BLaER1 treated with 17β-estradiol and CSF1 and Interleukin-3, amounts not matched to agents 10 nM and 100 nM (cell line): ENCODE results near the gene ITFG1.
"Not testable (repeated sequence)": the region's sequence is repeated elsewhere in the genome, so short reads cannot be mapped to it uniquely, and the experiment has no call there.

Source experiments
- H3K27ac ChIP-seq, 11 experiments: shearing (Covaris generic); formaldehyde crosslinking; 2 replicates each; pipeline ENCODE4 v1.8.1; 2022
- H3K27me3 ChIP-seq, 11 experiments: shearing (Covaris generic); formaldehyde crosslinking; 2 replicates each; pipeline ENCODE4 v1.8.1; 2022
- H3K36me3 ChIP-seq, 11 experiments: shearing (Covaris generic); formaldehyde crosslinking; 2 replicates each; pipeline ENCODE4 v1.8.1; 2022
- H3K4me1 ChIP-seq, 10 experiments: shearing (Covaris generic); formaldehyde crosslinking; 2 replicates each; pipeline ENCODE4 v1.8.1; 2022
- H3K4me2 ChIP-seq, 11 experiments: shearing (Covaris generic); formaldehyde crosslinking; 2 replicates each; pipeline ENCODE4 v1.8.1; 2022
- H3K4me3 ChIP-seq, 10 experiments: shearing (Covaris generic); formaldehyde crosslinking; 2 replicates each; pipeline ENCODE4 v1.8.1; 2022
- H3K9ac ChIP-seq, 11 experiments: shearing (Covaris generic); formaldehyde crosslinking; 2 replicates each; pipeline ENCODE4 v1.8.1; 2022
- H3K9me3 ChIP-seq, 11 experiments: shearing (Covaris generic); formaldehyde crosslinking; replicated peaks in 1 of 11; 2 replicates each; pipeline ENCODE4 v1.8.1; 2022
- H4K20me1 ChIP-seq, 11 experiments: shearing (Covaris generic); formaldehyde crosslinking; 2 replicates each; pipeline ENCODE4 v1.8.1; 2022
- Cebpa-rat ChIP-seq, 11 experiments: shearing (Covaris generic); IDR thresholded peaks; 2 replicates each; pipeline ENCODE4 v1.8.1; 2022

ITFG1 gene

DNA sequence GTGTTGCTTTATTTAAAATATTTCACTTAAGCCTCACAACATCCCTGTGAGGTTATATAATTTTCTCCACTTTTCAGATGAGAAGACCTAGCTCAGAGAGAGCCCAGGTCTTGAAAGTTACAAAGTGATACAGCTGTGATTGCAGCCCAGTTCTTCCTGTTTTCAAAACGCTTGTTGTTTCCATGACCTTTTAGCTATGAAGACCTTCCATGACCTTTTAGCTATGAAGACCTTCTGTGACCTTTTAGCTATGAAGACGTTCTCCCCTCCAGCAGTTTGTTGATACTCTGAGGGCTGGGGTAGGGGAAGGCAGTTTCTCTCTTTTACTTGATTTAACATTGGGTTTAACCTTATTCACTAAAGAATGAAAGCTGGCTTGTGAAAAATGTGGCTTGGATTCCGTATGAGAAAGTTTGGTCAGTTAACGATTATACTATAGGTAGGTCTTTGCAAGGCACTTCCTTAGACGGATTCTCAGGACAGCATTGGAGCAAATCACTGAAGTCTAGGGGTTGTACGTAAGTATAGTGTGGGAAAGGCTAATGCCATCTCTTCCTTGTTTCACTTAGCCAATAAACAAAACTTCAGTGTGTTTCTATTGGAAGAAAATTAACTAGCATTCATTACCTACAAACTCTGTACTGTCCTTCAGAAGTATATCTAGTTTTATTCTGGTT, 21.0 kb upstream of the ITFG1 start:
- Histone ChIP-seq H3K27ac (no peak overlapping the region), H3K4me2 (no peak overlapping the region), H3K4me3 (no peak overlapping the region), H3K27me3 (no peaks in the 10 kb centered on the region), H3K4me1 (peaks cover 0 to 13% (median 0%) of the 10 kb centered on the region in 10 experiments; a peak in 2 of 20 replicates), H3K36me3 (peaks cover 6 to 48% (median 17%) of the 10 kb centered on the region in 11 experiments; a peak in 21 of 22 replicates), H4K20me1 (peaks cover 0 to 57% (median 0%) of the 10 kb centered on the region in 11 experiments; a peak in 3 of 22 replicates), H3K9ac (no peak overlapping the region), H3K9me3 (0 out of 22 replicates have a peak, but pooled peaks cover 0 to 3% (median 0%) of the 10 kb centered on the region in 11 experiments)
- no peak for TF ChIP-seq Cebpa-rat (IDR thresholded peaks at IDR 0.05)

- H3K27ac ChIP-seq, result no peak overlapping the region
- H3K4me2 ChIP-seq, result no peak overlapping the region
Observed at GRCh38 chr16:47480410-47480809, 19.5 kb upstream of the ITFG1 start.

GRCh38 chr16:47477679-47478078, 16.8 kb upstream of the ITFG1 start:
- Histone ChIP-seq H3K4me1 (peaks cover 0 to 13% (median 0%) of the 10 kb centered on the region in 10 experiments; a peak in 2 of 20 replicates), H3K36me3 (peaks cover 6 to 52% (median 20%) of the 10 kb centered on the region in 11 experiments; a peak in 21 of 22 replicates), H3K9ac (no peak overlapping the region), H3K4me3 (no peak overlapping the region), H3K9me3 (0 out of 22 replicates have a peak, but pooled peaks cover 0 to under 1% (median 0%) of the 10 kb centered on the region in 11 experiments), H4K20me1 (peaks cover 0 to 65% (median 0%) of the 10 kb centered on the region in 11 experiments; a peak in 3 of 22 replicates), H3K27me3 (no peaks in the 10 kb centered on the region), H3K27ac (no peak overlapping the region), H3K4me2 (no peak overlapping the region)
- TF ChIP-seq Cebpa-rat (IDR thresholded peaks at IDR 0.05), result no peak

More at GRCh38 chr16:47480410-47480809, 19.5 kb upstream of the ITFG1 start:
- H3K9ac ChIP-seq, result no peak overlapping the region
- peaks cover 0 to 55% (median 0%) of the 10 kb centered on the region in 11 experiments; a peak in 3 of 22 replicates for H4K20me1 ChIP-seq
- H3K9me3 ChIP-seq, result no peaks in the 10 kb centered on the region
- H3K27me3 ChIP-seq, result no peaks in the 10 kb centered on the region
- H3K36me3 ChIP-seq, result peaks cover 6 to 49% (median 20%) of the 10 kb centered on the region in 11 experiments; a peak in 21 of 22 replicates
- no peak for TF ChIP-seq Cebpa-rat (IDR thresholded peaks at IDR 0.05)
- H3K4me3 ChIP-seq, result no peak overlapping the region
- H3K4me1 ChIP-seq, result peaks cover 0 to 13% (median 0%) of the 10 kb centered on the region in 10 experiments; a peak in 2 of 20 replicates

DNA sequence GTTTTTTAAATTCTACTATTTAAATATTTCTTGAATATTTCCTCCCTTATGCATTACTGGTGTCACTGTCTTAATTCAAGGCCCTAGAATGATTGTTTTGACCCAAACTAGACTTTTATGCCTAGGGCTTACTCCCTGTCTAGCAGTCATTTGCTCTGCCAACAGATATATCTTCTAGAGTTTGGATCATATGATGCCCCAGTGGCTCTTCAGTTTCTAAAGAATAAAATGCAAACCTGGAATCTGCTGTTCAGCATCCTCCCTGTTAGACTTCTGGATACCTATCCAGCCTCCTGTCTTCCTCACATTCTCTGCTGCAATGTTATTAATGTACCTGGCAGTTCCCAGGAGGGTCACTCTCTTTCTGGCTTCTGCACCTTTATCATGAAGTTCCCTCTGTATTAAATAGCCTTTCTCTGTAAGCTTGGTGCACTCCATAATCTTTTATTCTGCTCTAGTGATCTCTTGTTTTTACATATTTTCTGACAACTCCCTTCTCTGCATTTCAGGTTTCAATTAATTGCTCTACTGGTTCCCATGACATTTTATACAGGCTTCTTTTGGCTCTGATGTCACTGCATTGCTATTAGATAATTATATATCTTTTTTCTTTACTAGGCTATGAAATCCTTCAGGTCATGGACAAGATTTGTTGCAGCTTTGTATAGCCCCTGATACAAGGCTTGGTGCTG, 15.9 kb upstream of the ITFG1 start:
- H3K36me3 ChIP-seq, result peaks cover 3 to 60% (median 24%) of the 10 kb centered on the region in 11 experiments; a peak in 21 of 22 replicates
- H3K4me1 ChIP-seq, result peaks cover 0 to 10% (median 0%) of the 10 kb centered on the region in 10 experiments; a peak in 2 of 20 replicates
- H3K27ac ChIP-seq, result no peak overlapping the region
- no peak overlapping the region for H3K4me2 ChIP-seq
- no peak for TF ChIP-seq Cebpa-rat (IDR thresholded peaks at IDR 0.05)
- peaks cover 0 to 9% (median 0%) of the 10 kb centered on the region in 11 experiments; a peak in 5 of 22 replicates for H3K9me3 ChIP-seq
- H3K9ac ChIP-seq, result no peak overlapping the region
- no peaks in the 10 kb centered on the region for H3K27me3 ChIP-seq
- H4K20me1 ChIP-seq, result peaks cover 0 to 59% (median 0%) of the 10 kb centered on the region in 11 experiments; a peak in 3 of 22 replicates
- no peak overlapping the region for H3K4me3 ChIP-seq

- Histone ChIP-seq H3K27ac (no peak overlapping the region), H3K36me3 (peaks cover 9 to 71% (median 32%) of the 10 kb centered on the region in 11 experiments), H3K9me3 (peaks cover 0 to 16% (median 8%) of the 10 kb centered on the region in 11 experiments; a peak in 5 of 22 replicates), H3K9ac (no peak overlapping the region), H3K27me3 (no peaks in the 10 kb centered on the region), H3K4me3 (no peak overlapping the region), H3K4me1 (no peaks in the 10 kb centered on the region), H3K4me2 (no peak overlapping the region), H4K20me1 (peaks cover 0 to 54% (median 0%) of the 10 kb centered on the region in 11 experiments; a peak in 3 of 22 replicates)
- TF ChIP-seq Cebpa-rat (IDR thresholded peaks at IDR 0.05), result no peak
Observed at GRCh38 chr16:47475786-47476185, 14.9 kb upstream of the ITFG1 start.

- Histone ChIP-seq H3K27ac (no peak overlapping the region), H3K27me3 (no peaks in the 10 kb centered on the region), H3K4me2 (no peak overlapping the region), H3K4me1 (peaks cover 0 to 7% (median 0%) of the 10 kb centered on the region in 10 experiments; a peak in 2 of 20 replicates), H3K9me3 (peaks cover 0 to 20% (median 8%) of the 10 kb centered on the region in 11 experiments; a peak in 7 of 22 replicates), H3K36me3 (peaks cover 22 to 74% (median 33%) of the 10 kb centered on the region in 11 experiments; a peak in 21 of 22 replicates), H4K20me1 (peaks cover 0 to 43% (median 0%) of the 10 kb centered on the region in 11 experiments; a peak in 3 of 22 replicates), H3K4me3 (no peak overlapping the region), H3K9ac (no peak overlapping the region)
- no peak for TF ChIP-seq Cebpa-rat (IDR thresholded peaks at IDR 0.05)
Observed at GRCh38 chr16:47473792-47474191, 12.9 kb upstream of the ITFG1 start.

- not testable (repeated sequence) for H3K9ac ChIP-seq, H3K4me1 ChIP-seq, H3K4me3 ChIP-seq, H3K27me3 ChIP-seq, H3K4me2 ChIP-seq, H3K27ac ChIP-seq
- Histone ChIP-seq H3K9me3 (peaks cover 0 to 20% (median 8%) of the 10 kb centered on the region in 11 experiments; a peak in 7 of 22 replicates), H3K36me3 (peaks cover 22 to 75% (median 37%) of the 10 kb centered on the region in 11 experiments; a peak in 21 of 22 replicates), H4K20me1 (peaks cover 0 to 42% (median 0%) of the 10 kb centered on the region in 11 experiments; a peak in 3 of 22 replicates)
Observed at GRCh38 chr16:47473004-47473403, 12.1 kb upstream of the ITFG1 start.

DNA sequence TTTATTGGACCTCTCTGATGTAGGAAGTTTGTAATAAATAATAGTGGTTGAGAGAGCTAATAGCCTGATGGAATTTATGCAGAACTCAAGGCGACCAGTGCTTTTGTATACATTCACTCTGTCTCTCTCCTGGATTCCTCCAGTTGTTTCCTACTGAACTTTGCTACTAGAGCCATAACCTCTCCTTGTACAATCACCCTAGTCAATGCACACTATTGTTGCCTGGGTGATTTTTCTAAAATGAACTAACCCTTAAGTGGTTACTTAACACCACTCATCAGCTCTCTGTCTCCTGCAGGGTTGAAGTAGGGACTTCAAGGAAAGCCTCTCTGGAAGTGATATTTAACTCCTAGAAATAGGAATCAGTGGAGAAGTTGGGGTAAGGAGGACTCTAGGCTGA, 9.9 kb upstream of the ITFG1 start:
- Histone ChIP-seq H3K27me3 (no peaks in the 10 kb centered on the region), H3K4me2 (no peak overlapping the region), H3K27ac (no peak overlapping the region), H3K4me1 (peaks cover under 1 to 21% (median 15%) of the 10 kb centered on the region in 10 experiments; a peak in 16 of 20 replicates), H3K9ac (no peak overlapping the region), H3K9me3 (peaks cover 0 to 20% (median 8%) of the 10 kb centered on the region in 11 experiments; a peak in 7 of 22 replicates), H3K4me3 (no peak overlapping the region), H4K20me1 (peaks cover 0 to 51% (median 0%) of the 10 kb centered on the region in 11 experiments; a peak in 3 of 22 replicates), H3K36me3 (peaks cover 10 to 69% (median 31%) of the 10 kb centered on the region in 11 experiments; a peak in 21 of 22 replicates)
- no peak for TF ChIP-seq Cebpa-rat (IDR thresholded peaks at IDR 0.05)
